HCT116 (cell line): ENCODE data around the gene ARHGEF39. TPM values are rescaled to one million over a fixed set of nuclear protein-coding genes. Genes with fewer than 3 reads are reported as not detected.
"Not testable (repeated sequence)": the region's sequence is repeated elsewhere in the genome, so short reads cannot be mapped to it uniquely, and the experiment has no call there.

ENCODE experiments used
- ATAC-seq: fragments of 200-7000 bp; cut with Tn5 transposase; 2 replicates; pipeline ENCODE4 v1.9.1; 2020; ENCODE audit warnings: mild to moderate bottlenecking, moderate library complexity
- BruUV-seq: library from RNA; stranded (reverse); fragments of 400-500 nt; replicated peaks from 2 replicates; lab custom pipeline; 2021; lab: Mats Ljungman, UMichigan
- CTCF ChIA-PET: fragments of 300-600 bp; sonication (Branson Sonifier 250); formaldehyde crosslinking; loops from one replicate; lab custom pipeline; 2021; ENCODE audit warnings: antibody characterized with exemption; lab: Charles Lee
- POLR2A ChIA-PET: fragments of 300-600, 350-600 bp; sonication (Branson Sonifier 250); formaldehyde crosslinking; loops from one replicate; lab custom pipeline; 2021; ENCODE audit warnings: antibody characterized with exemption; lab: Charles Lee
- RAD21 ChIA-PET, 2 experiments: fragments of 300-600 bp; sonication (Branson Sonifier 250); formaldehyde crosslinking; loops; one replicate each; lab custom pipeline; 2023; ENCODE audit warnings: low total read pairs in 2 of 2; ENCODE audit not compliant: uncharacterized antibody in 2 of 2, unreplicated experiment in 2 of 2, low non-redundant PET in 1 of 2; lab: Charles Lee
- DNase-seq: peaks from one replicate; pipeline ENCODE4 v3.0.0-alpha.2; 2010; ENCODE audit warnings: low read depth, low spot score
- H2AFZ ChIP-seq: fragments of 200-600 bp; shearing (Covaris generic), sonication (generic); 2 replicates; pipeline ENCODE4 v1.6.1; 2017; ENCODE audit warnings: low read depth, mixed run types, mixed read lengths, antibody characterized with exemption, low read length; ENCODE audit not compliant: poor library complexity, severe bottlenecking
- H3K27ac ChIP-seq: 2 replicates; pipeline ENCODE4 v1.5.1; 2012; ENCODE audit warnings: low read depth, low read length
- H3K27me3 ChIP-seq: fragments of 200-600 bp; sonication (generic); 2 replicates; pipeline ENCODE4 v1.6.1; 2016; ENCODE audit warnings: mixed run types, low read length, mixed read lengths; ENCODE audit not compliant: insufficient read depth
- H3K36me3 ChIP-seq, 2 experiments: fragments of 200-500 bp in 1 of 2; fragments of 200-600 bp in 1 of 2; sonication (Bioruptor generic) in 1 of 2; sonication (generic) in 1 of 2; 2 replicates each; pipeline versions ENCODE4 v1.5.1 to v1.6.1; 2014 to 2016; ENCODE audit warnings: low read length in 2 of 2, inconsistent platforms in 1 of 2, mixed read lengths in 1 of 2, mixed run types in 1 of 2; ENCODE audit not compliant: insufficient read depth in 2 of 2, control insufficient read depth in 1 of 2
- H3K4me1 ChIP-seq, 2 experiments: fragments of 200-600 bp in 1 of 2; sonication (generic) in 1 of 2; 2 replicates each; pipeline versions ENCODE4 v1.5.1 to v1.6.1; 2012 to 2017; ENCODE audit warnings: low read length in 2 of 2, inconsistent platforms in 1 of 2, mild to moderate bottlenecking in 1 of 2, mixed read lengths in 1 of 2, mixed run types in 1 of 2, moderate library complexity in 1 of 2; ENCODE audit not compliant: insufficient read depth in 2 of 2, control insufficient read depth in 1 of 2
- H3K4me2 ChIP-seq: fragments of 200-600 bp; sonication (generic); 2 replicates; pipeline ENCODE4 v1.6.1; 2017; ENCODE audit warnings: mixed run types, low read length, mixed read lengths
- H3K4me3 ChIP-seq, 2 experiments: fragments of 200-600 bp in 1 of 2; sonication (generic) in 1 of 2; replicated peaks in 1 of 2; 2 replicates each; pipeline ENCODE4 v1.5.1; 2011 to 2016; ENCODE audit warnings: low read length in 2 of 2, control low read depth in 1 of 2, low read depth in 1 of 2, mild to moderate bottlenecking in 1 of 2, mixed read lengths in 1 of 2, mixed run types in 1 of 2
- H3K79me2 ChIP-seq: fragments of 200-600 bp; sonication (generic); 2 replicates; pipeline ENCODE4 v1.6.1; 2017; ENCODE audit warnings: mild to moderate bottlenecking, mixed run types, low read length, moderate library complexity, mixed read lengths; ENCODE audit not compliant: insufficient read depth
- H3K9ac ChIP-seq: fragments of 200-600 bp; sonication (generic); 2 replicates; pipeline ENCODE4 v1.6.1; 2016; ENCODE audit warnings: low read length, mixed read lengths
- H3K9me2 ChIP-seq: fragments of 200-600 bp; sonication (generic), shearing (Covaris generic); 2 replicates; pipeline ENCODE4 v1.6.1; 2017; ENCODE audit warnings: mixed run types, mild to moderate bottlenecking, moderate library complexity; ENCODE audit not compliant: insufficient read depth
- H3K9me3 ChIP-seq, 2 experiments: fragments of 200-500 bp in 1 of 2; fragments of 200-600 bp in 1 of 2; sonication (Bioruptor generic) in 1 of 2; sonication (generic) in 1 of 2; 2 replicates each; pipeline ENCODE4 v1.6.1; 2014 to 2017; ENCODE audit warnings: low read length in 2 of 2, mixed read lengths in 2 of 2, inconsistent platforms in 1 of 2, low read depth in 1 of 2, mild to moderate bottlenecking in 1 of 2, mixed run types in 1 of 2, moderate library complexity in 1 of 2; ENCODE audit not compliant: control insufficient read depth in 1 of 2, insufficient read depth in 1 of 2
- H4K20me1 ChIP-seq: fragments of 200-600 bp; sonication (generic), shearing (Covaris generic); 2 replicates; pipeline ENCODE4 v1.6.1; 2017; ENCODE audit warnings: mixed run types, mild to moderate bottlenecking, moderate library complexity; ENCODE audit not compliant: insufficient read depth
- CEBPB ChIP-seq: IDR thresholded peaks from 2 replicates; pipeline ENCODE4 v1.6.1; 2012; ENCODE audit warnings: low read depth
- intact Hi-C: fragments of 100-400 bp; cut with micrococcal nuclease; formaldehyde crosslinking; loops from 2 replicates; pipeline ENCODE4 v1.10.0; 2022
- total RNA-seq: library from RNA; stranded (reverse); gene quantifications from one replicate; pipeline ENCODE4 v1.2.1, GENCODE V29; 2021; ENCODE audit not compliant: unreplicated experiment
- TF ChIP-seq, protein P1 (sequence below), 3 experiments: fragments of 200-600 bp in 1 of 3; sonication (generic) in 1 of 3; IDR thresholded peaks in 2 of 3; conservative IDR thresholded peaks in 1 of 3; 2 replicates each; pipeline ENCODE4 v1.5.1; 2012 to 2017; ENCODE audit warnings: low read depth in 2 of 3, low read length in 2 of 3, antibody characterized with exemption in 1 of 3, borderline replicate concordance in 1 of 3, control low read depth in 1 of 3, mild to moderate bottlenecking in 1 of 3, mixed read lengths in 1 of 3, mixed run types in 1 of 3, moderate library complexity in 1 of 3; ENCODE audit not compliant: insufficient read depth in 1 of 3

Gene ARHGEF39
- total RNA-seq, 1 experiment from 2014 or later = 29.8 TPM

DNA sequence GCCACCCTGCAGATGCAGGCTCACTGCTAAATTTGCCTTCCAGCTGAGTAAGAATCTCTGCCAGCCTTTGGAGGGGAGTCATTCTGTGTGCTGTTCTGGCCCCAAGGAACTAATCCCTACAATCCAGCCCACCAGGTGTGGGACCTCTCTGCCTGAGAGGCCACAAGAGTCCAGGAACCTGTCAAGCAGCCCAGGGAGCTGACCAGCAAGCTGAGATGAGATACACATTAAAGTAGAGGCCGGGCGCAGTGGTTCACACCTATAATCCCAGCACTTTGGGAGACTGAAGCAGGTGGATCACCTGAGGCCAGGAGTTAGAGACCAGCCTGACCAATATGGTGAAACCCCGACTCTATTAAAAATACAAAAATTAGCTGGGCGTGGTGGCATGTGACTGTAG lies 52.9 kb downstream of the ARHGEF39 start:
- CTCF ChIA-PET = interaction anchor here (1.1 to 1.4 kb wide), 3 partner anchors 17 to 121 kb away, joined by 3 to 12 read pairs (median 4); partner anchors contain the start of gene CREB3
- H3K79me2 ChIP-seq, H3K4me1 ChIP-seq, H3K27ac ChIP-seq, H3K4me2 ChIP-seq, H3K9me3 ChIP-seq, H3K27me3 ChIP-seq, DNase-seq, intact Hi-C loops, H3K4me3 ChIP-seq, H3K9me2 ChIP-seq, POLR2A ChIA-PET, H2AFZ ChIP-seq, BruUV-seq, ATAC-seq, H3K9ac ChIP-seq, H4K20me1 ChIP-seq, RAD21 ChIA-PET: not testable (repeated sequence)
- peaks cover 3 to 12% of the 10 kb centered on the region in 2 experiments; a peak in 3 of 4 replicates for H3K36me3 ChIP-seq

DNA sequence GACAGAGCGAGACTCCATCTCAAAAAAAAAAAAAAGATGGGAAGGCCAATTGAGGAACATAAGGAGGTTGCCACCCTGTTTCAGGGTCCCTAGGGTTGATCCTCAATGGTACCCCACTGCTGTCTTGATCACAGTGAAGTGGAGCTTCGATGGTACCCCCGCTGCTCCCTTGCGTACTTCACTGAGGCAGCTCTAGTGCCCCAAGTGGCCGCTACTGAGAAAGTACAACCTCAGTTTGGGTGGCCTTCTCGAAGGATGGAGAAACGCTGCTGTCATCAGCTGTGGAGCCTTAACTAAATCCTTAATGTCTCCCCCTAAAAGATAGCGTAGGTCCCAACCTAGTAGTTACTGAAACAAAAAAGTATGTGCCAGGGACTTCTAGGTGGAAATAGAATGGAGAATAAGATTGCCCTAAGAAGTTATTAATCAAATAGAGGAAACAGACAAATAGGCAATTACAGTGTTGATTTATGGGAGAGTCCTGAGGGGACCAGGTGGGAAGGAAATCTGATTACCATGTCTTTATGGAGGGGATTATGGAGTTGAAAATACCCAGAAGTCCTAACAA lies 53.7 kb downstream of the ARHGEF39 start:
- Histone ChIP-seq H3K4me3 (no peak overlapping the region), H3K9me2 (no peaks in the 10 kb centered on the region), H3K27me3 (no peaks in the 10 kb centered on the region), H3K79me2 (peaks cover 9% of the 10 kb centered on the region; the same call in 1 of the 2 replicates), H3K4me1 (peaks cover 4 to 7% of the 10 kb centered on the region in 2 experiments; a peak in 3 of 4 replicates), H4K20me1 (no peaks in the 10 kb centered on the region), H3K9me3 (no peaks in the 10 kb centered on the region), H3K36me3 (peaks cover 3 to 12% of the 10 kb centered on the region in 2 experiments; a peak in 3 of 4 replicates), H3K9ac (no peak overlapping the region), H2AFZ (no peak overlapping the region), H3K4me2 (no peak overlapping the region), H3K27ac (no peak overlapping the region)
- DNase-seq (peak; percentile 13), ATAC-seq (peak; percentile 93)
- RAD21 ChIA-PET = interaction anchor here in 1 of 2 experiments (0.6 kb wide), 1 partner anchor 1958 kb away, joined by 5 read pairs; no protein-coding TSS in a partner anchor
- no TSS peak for BruUV-seq
- intact Hi-C loops = no loop called here
- CTCF ChIA-PET = interaction anchor here (0.8 to 1.5 kb wide), 8 partner anchors 9 to 122 kb away, joined by 3 to 12 read pairs (median 4); partner anchors contain the start of gene CREB3
- TF ChIP-seq CEBPB = no peak
- TF ChIP-seq, protein P1, sequence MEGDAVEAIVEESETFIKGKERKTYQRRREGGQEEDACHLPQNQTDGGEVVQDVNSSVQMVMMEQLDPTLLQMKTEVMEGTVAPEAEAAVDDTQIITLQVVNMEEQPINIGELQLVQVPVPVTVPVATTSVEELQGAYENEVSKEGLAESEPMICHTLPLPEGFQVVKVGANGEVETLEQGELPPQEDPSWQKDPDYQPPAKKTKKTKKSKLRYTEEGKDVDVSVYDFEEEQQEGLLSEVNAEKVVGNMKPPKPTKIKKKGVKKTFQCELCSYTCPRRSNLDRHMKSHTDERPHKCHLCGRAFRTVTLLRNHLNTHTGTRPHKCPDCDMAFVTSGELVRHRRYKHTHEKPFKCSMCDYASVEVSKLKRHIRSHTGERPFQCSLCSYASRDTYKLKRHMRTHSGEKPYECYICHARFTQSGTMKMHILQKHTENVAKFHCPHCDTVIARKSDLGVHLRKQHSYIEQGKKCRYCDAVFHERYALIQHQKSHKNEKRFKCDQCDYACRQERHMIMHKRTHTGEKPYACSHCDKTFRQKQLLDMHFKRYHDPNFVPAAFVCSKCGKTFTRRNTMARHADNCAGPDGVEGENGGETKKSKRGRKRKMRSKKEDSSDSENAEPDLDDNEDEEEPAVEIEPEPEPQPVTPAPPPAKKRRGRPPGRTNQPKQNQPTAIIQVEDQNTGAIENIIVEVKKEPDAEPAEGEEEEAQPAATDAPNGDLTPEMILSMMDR (IDR thresholded peaks at IDR 0.05 in 2 of 3, conservative IDR thresholded peaks at IDR 0.05 in 1 of 3; ENCODE audit: borderline replicate concordance in 1 of 3, insufficient read depth in 1 of 3, low read depth in 2 of 3, low read length in 2 of 3) = peak in 2 of 3 experiments; percentile 77 to 88; a peak in 4 of 6 replicates
- POLR2A ChIA-PET = no interaction called here
